Activated CD4-positive, alpha-beta T cell treated with anti-CD3 and anti-CD28 coated beads, Interleukin-10, Interleukin-2, amounts not matched to agents 100 ng/mL and 50 ng/mL, durations not matched to agents 16 hours and 8 hours (primary cell): Measurements from ENCODE around the gene C22orf42.

Experiments used
- DNase-seq: peaks from one replicate; pipeline ENCODE4 v3.0.0-alpha.2; 2020

Gene C22orf42

GRCh38 chr22:32132783-32133182, 26.3 kb downstream of the C22orf42 start:
- DNase-seq: no peak

- DNase-seq: no peak
These were observed 27.0 kb downstream of the C22orf42 start for GRCh38 chr22:32132126-32132525.

GRCh38 chr22:32130464-32130863, 28.6 kb downstream of the C22orf42 start:
- no peak for DNase-seq

- DNase-seq: no peak
These were observed 31.2 kb downstream of the C22orf42 start for GRCh38 chr22:32127904-32128303.

- no peak for DNase-seq
These were observed 35.4 kb downstream of the C22orf42 start for GRCh38 chr22:32123657-32124056.

- no peak for DNase-seq
These were observed 36.2 kb downstream of the C22orf42 start for GRCh38 chr22:32122899-32123298.

GRCh38 chr22:32120603-32121002, 38.5 kb downstream of the C22orf42 start:
- no peak for DNase-seq

- no peak for DNase-seq
These were observed 39.4 kb downstream of the C22orf42 start for GRCh38 chr22:32119568-32120235.

- DNase-seq: no peak
These were observed 46.7 kb downstream of the C22orf42 start for GRCh38 chr22:32112380-32112779.

GRCh38 chr22:32106930-32107329, 52.2 kb downstream of the C22orf42 start:
- peak; percentile 6 for DNase-seq

- no peak for DNase-seq
These were observed 55.3 kb downstream of the C22orf42 start for GRCh38 chr22:32103658-32104315.

GRCh38 chr22:32100711-32101110, 58.4 kb downstream of the C22orf42 start:
- no peak for DNase-seq
